Stimulated activated CD8-positive, alpha-beta memory T cell treated with anti-CD3 and anti-CD28 coated beads, Interleukin-4, amount 100 ng/mL, for 1 hour (primary cell): ENCODE measurements around the gene CCND2.
"Not testable (repeated sequence)": the region's sequence is repeated elsewhere in the genome, so short reads cannot be mapped to it uniquely, and the experiment has no call there.

Source experiments
- DNase-seq, 2 donors: peaks; one replicate each; pipeline ENCODE4 v3.0.0-alpha.2; 2020; ENCODE audit warnings: low read depth in 2 of 2, low spot score in 1 of 2

Gene CCND2

GRCh38 chr12:4273652-4274395 is at the start of gene CCND2:
Gene CCND2, plus strand, starts transcription at chr12:4273762. Its CDS starts 279 bp downstream, at chr12:4274041.
- DNase-seq = no peak

GRCh38 chr12:4224206-4224889 is 49.2 kb upstream of the CCND2 start:
- no peak for DNase-seq

DNA sequence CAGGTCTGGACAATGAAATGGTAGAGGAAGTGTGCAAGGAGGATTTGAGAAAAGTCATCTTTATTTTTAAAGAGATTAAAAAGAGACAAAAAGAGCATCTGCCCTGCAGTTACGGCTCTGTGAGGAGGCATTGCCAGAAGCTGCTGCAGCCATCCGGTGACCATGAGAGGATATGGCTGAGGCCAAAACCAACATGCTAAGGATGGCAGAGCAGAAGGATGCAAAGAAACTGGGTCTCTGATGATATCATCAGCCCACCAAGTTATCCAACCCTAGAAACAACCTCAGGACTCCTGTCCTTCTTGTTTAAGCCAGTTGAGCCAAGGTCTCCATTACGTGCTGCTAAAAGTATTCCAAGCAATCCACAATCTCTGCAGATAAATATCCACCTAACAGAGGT is 48.0 kb upstream of the CCND2 start:
- no peak for DNase-seq

GRCh38 chr12:4227046-4227445 is 46.5 kb upstream of the CCND2 start:
- DNase-seq = no peak

- no peak for DNase-seq
Observed at GRCh38 chr12:4228122-4228580, 45.4 kb upstream of the CCND2 start.

GRCh38 chr12:4230526-4230925 is 43.0 kb upstream of the CCND2 start:
- DNase-seq = no peak

DNA sequence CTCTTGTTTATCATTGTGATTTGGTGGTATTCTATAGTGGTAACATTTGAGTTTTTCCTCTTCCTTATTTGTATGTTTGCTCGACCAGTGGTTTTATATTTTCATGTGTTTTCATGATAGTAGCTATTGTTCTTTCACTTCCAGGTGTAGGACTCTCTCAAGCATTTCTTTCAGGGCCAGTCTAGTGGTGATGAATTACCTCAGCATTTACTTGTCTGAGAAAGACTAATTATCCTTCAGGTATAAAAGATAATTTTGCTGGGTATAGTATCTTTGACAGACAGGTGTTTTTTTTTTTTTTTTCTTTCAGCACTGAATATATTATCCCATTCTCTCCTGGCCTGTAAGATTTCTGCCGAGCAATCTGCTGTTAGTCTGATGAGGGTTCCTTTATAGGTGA is 35.0 kb upstream of the CCND2 start:
- DNase-seq = no peak

- DNase-seq = no peak
Observed at GRCh38 chr12:4239746-4240145, 33.8 kb upstream of the CCND2 start.

DNA sequence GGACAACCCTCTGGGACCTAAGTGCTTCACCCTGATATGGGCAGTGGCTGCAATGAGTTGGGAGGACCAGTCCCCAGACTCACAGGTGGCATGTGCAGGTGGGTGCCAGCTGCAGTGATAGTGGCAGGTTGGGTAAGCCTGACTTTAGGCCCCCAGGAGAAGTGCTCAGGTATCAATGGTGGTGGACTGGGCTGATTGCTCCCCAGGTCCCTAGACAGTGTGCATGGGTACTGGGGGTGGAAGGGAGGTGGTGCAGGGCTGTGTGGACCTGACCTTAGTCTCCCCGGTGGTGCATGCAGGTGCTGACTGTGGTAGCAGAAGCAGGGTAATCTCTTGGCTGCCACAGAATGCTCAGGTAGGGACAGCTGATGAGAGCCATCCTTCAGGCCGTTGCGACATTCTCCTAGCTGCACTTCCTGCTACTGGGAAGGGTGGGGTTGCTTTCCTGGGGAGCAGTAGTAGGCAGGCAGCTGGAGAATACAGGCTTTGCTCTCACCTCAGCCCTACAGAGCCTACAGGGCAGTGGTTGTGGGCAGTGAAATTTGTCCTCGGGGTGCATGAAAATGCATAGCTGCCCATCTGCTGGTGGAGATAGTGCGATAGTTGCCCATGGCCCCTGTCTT is 33.3 kb upstream of the CCND2 start:
- DNase-seq = no peak

- no peak for DNase-seq
Observed at GRCh38 chr12:4240981-4241380, 32.6 kb upstream of the CCND2 start.

DNA sequence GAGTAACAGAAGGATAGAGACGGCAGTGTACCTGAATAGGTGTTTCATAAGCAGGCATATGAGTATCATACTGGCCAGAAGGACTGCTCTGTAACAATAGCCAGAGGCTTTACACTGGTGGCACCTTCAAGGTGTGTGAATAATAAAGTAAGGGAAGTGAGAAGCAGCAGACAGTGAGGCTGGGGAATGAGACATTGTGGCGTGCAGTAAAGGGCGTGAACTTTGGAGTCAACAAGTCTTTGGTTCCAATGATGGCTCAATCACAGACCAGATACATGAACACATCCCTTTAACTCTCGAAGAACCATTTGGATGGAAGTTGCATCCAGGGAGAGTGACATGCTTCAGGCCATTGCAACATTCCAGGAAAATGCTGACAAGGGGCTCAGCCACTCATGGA is 32.0 kb upstream of the CCND2 start:
- no peak for DNase-seq

GRCh38 chr12:4242595-4242994 is 31.0 kb upstream of the CCND2 start:
- no peak for DNase-seq

GRCh38 chr12:4243091-4243490 is 30.5 kb upstream of the CCND2 start:
- DNase-seq = no peak

DNA sequence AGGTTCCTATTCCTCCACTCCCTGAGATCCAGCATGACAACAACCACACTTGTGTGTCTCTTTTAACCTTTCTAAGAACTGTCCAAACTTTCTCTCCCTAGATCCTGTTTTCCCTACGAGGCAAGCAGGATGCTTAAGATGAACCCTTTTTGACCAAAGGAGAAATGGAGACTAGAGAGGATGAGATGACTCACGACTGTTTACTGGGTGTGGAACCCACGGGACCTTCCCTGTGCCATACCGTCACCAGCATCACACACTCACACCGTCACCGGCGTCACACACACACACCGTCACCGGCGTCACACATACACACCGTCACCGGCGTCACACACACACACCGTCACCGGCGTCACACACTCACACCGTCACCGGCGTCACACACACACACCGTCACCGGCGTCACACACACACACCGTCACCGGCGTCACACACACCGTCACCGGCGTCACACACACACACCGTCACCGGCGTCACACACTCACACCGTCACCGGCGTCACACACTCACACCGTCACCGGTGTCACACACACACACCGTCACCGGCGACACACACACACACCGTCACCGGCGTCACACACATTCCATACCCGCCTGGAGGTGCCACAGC is 30.0 kb upstream of the CCND2 start:
- DNase-seq = not testable (repeated sequence)

GRCh38 chr12:4244868-4245267 is 28.7 kb upstream of the CCND2 start:
- no peak for DNase-seq

DNA sequence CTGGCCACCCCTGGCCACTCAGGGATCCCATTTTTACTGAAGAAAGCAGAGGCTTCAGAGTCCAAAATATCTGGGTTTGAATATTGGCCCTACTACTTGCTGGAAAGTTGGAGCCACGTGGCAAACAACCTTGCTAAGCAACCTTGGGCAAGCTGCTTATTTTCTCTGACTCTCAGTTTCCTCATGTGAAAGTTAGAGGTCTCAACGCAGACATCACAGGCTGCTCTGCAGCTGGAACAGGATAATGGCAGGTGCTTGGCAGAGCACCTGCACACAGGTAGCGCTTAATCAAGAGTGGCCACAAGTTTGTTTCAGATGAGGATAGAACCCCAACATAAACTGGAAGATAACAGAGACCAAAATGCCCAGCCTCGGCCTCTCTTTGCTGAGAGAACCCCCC is 28.1 kb upstream of the CCND2 start:
- no peak for DNase-seq

DNA sequence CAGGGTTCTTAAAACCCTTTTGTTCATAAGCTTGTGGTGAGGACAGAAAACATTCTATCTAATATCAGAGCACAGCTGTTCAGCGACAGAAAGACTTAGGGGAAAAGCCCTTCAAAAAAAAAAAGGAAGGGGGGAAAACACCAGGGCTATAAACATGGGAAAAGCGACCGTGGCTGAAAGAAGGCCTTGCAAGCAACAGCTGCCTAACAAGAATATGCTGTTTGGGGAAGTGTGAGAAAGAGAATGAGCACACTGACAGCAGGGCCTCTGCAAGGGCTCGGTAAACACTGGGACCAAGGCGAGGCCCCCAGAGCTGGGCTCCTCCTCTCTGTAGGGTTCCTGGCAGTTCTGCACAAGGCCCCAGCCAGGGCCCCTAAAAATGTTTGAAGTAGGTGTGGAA is 27.4 kb upstream of the CCND2 start:
- DNase-seq = no peak

- no peak for DNase-seq
Observed at GRCh38 chr12:4250691-4251090, 22.9 kb upstream of the CCND2 start.

- DNase-seq = no peak
Observed at GRCh38 chr12:4251216-4251891, 22.2 kb upstream of the CCND2 start.

DNA sequence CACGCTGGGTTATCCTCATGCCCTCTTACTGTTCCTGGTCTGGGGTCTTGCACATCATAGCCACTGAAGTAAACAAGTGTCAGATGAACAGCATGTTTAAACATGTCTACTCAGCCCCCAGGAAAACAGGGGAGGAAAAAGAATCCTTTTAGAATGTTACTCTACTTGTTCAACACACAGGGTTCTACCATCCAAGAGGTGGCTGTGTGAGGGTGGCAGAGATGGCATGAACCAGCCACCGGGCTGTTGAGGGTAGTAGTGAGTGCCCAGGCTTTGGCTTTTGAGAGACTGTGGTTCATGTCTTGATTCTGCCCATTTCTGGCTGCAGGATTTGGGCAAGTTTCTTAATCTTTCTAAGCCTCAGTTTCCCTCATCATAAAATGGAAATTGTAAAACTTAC is 21.6 kb upstream of the CCND2 start:
- DNase-seq = no peak

- no peak for DNase-seq
Observed at GRCh38 chr12:4252601-4253000, 21.0 kb upstream of the CCND2 start.
